GM12878 (cell line): ENCODE data around the gene PEMT. TPM values are rescaled to one million over a fixed set of nuclear protein-coding genes. Genes with fewer than 3 reads are reported as not detected.

Source experiments
- BCL11A ChIP-seq: IDR thresholded peaks from 2 replicates; pipeline ENCODE4 v1.6.1; 2011; ENCODE audit warnings: low read depth, low read length
- CHD4 ChIP-seq: fragments of 200-600 bp; sonication (generic); IDR thresholded peaks from 2 replicates; pipeline ENCODE4 v1.6.1; 2016; ENCODE audit warnings: mild to moderate bottlenecking
- CREB1 ChIP-seq: IDR thresholded peaks from 2 replicates; pipeline ENCODE4 v1.6.1; 2012; ENCODE audit warnings: low read depth, mild to moderate bottlenecking, inconsistent platforms
- GABPA ChIP-seq: IDR thresholded peaks from 2 replicates; pipeline ENCODE4 v1.6.1; 2014; ENCODE audit warnings: antibody characterized with exemption, low read depth, mild to moderate bottlenecking, inconsistent platforms
- KLF5 ChIP-seq: fragments of 450-650 bp; IDR thresholded peaks from 2 replicates; pipeline ENCODE4 v1.6.1; 2014; ENCODE audit warnings: mild to moderate bottlenecking; ENCODE audit not compliant: partially characterized antibody
- MYB ChIP-seq: fragments of 150-350 bp; IDR thresholded peaks from 2 replicates; pipeline ENCODE4 v1.6.1; 2014; ENCODE audit warnings: mild to moderate bottlenecking, low read depth, low read length, borderline replicate concordance
- MYC ChIP-seq: IDR thresholded peaks from 2 replicates; pipeline ENCODE4 v1.6.1; 2011; ENCODE audit warnings: mild to moderate bottlenecking, low read length, moderate library complexity, inconsistent platforms; ENCODE audit not compliant: insufficient read depth, insufficient replicate concordance, insufficient read length, severe bottlenecking
- NFYB ChIP-seq: IDR thresholded peaks from 2 replicates; pipeline ENCODE4 v1.6.1; 2011; ENCODE audit warnings: low read depth, mild to moderate bottlenecking, low read length, improper control_type of control experiment, moderate library complexity; ENCODE audit not compliant: insufficient read depth
- POLR2AphosphoS2 ChIP-seq: IDR thresholded peaks from 2 replicates; pipeline ENCODE4 v1.6.1; 2011; ENCODE audit warnings: low read depth, mild to moderate bottlenecking, low read length, improper control_type of control experiment, moderate library complexity
- RBBP5 ChIP-seq: fragments of 200-600 bp; sonication (generic); conservative IDR thresholded peaks from 2 replicates; pipeline ENCODE4 v1.6.1; 2016
- SKIL ChIP-seq: fragments of 450-650 bp; IDR thresholded peaks from 2 replicates; pipeline ENCODE4 v1.6.1; 2017; ENCODE audit warnings: mild to moderate bottlenecking, low read depth, inconsistent platforms; ENCODE audit not compliant: poor library complexity, severe bottlenecking
- STAT3 ChIP-seq: IDR thresholded peaks from 2 replicates; pipeline ENCODE4 v1.6.1; 2011; ENCODE audit warnings: low read depth, low read length, improper control_type of control experiment
- SUZ12 ChIP-seq: fragments of 200-600 bp; sonication (generic); IDR thresholded peaks from one replicate; pipeline ENCODE4 v1.6.1; 2018; ENCODE audit warnings: antibody characterized with exemption, mild to moderate bottlenecking; ENCODE audit not compliant: unreplicated experiment
- TAF1 ChIP-seq: IDR thresholded peaks from 2 replicates; pipeline ENCODE4 v1.6.1; 2011; ENCODE audit warnings: mild to moderate bottlenecking, low read depth, low read length, borderline replicate concordance
- ZSCAN29 ChIP-seq: fragments of 450-650 bp; IDR thresholded peaks from 2 replicates; pipeline ENCODE4 v1.6.1; 2017; ENCODE audit warnings: mild to moderate bottlenecking, moderate library complexity
- polyA plus RNA-seq, 11 experiments: library from polyadenylated mRNA; depleted of rRNA in 4 of 11; unstranded in 6 of 11; stranded (reverse) in 5 of 11; fragments of >200 nt; fragmentation: Nextera tagmentation in 4 of 11; fragmentation: Illumina TruSeq in 1 of 11; extraction: Ambion mirVana in 4 of 11; extraction: Trizol in 1 of 11; gene quantifications; 1 replicate in 1 of 11; 2 replicates in 10 of 11; pipeline versions ENCODE4 v1.2.1 to v1.2.3, GENCODE V29; 2011 to 2016; ENCODE audit warnings: inconsistent platforms in 2 of 11, missing spikeins in 2 of 11, low read depth in 1 of 11
- total RNA-seq, 4 experiments: library from RNA; depleted of rRNA in 3 of 4; stranded (reverse); fragments of >200 nt in 3 of 4; fragmentation: Illumina TruSeq in 1 of 4; extraction: Trizol in 1 of 4; gene quantifications; 2 replicates each; pipeline versions ENCODE4 v1.2.1 to v1.2.3, GENCODE V29; 2013 to 2021
- TF ChIP-seq, protein P1 (sequence below): fragments of 450-650 bp; IDR thresholded peaks from 2 replicates; pipeline ENCODE4 v1.6.1; 2017; ENCODE audit warnings: mild to moderate bottlenecking, moderate library complexity
- TF ChIP-seq, protein P2 (sequence below): fragments of 450-650 bp; IDR thresholded peaks from 2 replicates; pipeline ENCODE4 v1.6.1; 2017; ENCODE audit warnings: low read depth, mild to moderate bottlenecking, moderate library complexity
- TF ChIP-seq, protein P3 (sequence below): fragments of 150-350 bp; IDR thresholded peaks from 2 replicates; pipeline ENCODE4 v1.6.1; 2014; ENCODE audit warnings: mild to moderate bottlenecking, low read depth, low read length

The PEMT gene
- total and polyA plus RNA-seq, 10 of the 15 experiments (the other 5 are each of a cell fraction or from before 2014, with no cell fraction given) = 2.8 to 44.7 (median 25.4) TPM

DNA sequence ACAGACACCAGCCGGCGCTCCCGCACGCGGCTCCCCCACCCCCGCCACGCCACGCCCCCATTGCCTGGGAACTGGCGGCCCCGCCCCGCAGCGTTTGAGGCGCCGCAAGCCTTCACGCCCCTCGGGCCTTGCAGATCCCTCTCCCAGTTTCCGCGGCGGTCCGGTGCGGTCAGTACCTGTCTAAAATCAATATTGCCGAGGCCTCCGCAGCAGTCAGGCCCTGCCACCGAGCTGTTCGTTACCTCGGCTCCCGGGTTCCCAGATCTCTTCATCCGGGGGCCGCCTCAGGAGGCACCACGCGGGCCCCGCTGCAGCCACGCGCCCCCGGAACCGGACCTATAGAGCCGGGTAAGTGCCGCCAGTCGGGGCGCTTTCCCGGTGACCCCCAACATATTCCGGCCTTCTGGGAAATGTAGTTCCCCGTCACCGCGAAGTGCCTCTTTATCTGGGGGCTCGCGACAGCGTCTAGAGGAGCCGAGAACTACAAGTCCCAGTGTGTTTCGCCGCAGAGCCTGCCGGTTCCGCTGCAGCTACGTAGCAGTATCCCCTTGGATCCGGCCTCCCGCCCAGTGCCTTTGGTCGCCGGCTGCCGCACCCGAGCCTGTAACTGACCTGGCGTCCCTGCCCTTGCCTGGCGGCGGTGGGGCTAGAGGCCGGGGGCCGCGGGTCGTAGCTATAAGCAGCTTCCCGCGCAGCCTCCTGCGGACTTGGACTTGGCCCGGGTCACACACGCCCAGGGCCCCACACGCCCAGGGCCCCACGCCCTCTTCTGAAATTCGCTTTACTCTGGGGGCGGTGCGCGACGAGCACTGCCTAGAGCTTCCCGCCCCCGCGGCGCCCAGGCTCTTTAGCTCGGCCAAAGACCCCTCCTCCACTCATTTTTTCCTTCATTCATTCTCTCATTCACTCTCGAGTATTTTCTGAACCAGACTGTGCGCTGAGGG, at the start of gene PEMT (continued):
- TF ChIP-seq, protein P1, sequence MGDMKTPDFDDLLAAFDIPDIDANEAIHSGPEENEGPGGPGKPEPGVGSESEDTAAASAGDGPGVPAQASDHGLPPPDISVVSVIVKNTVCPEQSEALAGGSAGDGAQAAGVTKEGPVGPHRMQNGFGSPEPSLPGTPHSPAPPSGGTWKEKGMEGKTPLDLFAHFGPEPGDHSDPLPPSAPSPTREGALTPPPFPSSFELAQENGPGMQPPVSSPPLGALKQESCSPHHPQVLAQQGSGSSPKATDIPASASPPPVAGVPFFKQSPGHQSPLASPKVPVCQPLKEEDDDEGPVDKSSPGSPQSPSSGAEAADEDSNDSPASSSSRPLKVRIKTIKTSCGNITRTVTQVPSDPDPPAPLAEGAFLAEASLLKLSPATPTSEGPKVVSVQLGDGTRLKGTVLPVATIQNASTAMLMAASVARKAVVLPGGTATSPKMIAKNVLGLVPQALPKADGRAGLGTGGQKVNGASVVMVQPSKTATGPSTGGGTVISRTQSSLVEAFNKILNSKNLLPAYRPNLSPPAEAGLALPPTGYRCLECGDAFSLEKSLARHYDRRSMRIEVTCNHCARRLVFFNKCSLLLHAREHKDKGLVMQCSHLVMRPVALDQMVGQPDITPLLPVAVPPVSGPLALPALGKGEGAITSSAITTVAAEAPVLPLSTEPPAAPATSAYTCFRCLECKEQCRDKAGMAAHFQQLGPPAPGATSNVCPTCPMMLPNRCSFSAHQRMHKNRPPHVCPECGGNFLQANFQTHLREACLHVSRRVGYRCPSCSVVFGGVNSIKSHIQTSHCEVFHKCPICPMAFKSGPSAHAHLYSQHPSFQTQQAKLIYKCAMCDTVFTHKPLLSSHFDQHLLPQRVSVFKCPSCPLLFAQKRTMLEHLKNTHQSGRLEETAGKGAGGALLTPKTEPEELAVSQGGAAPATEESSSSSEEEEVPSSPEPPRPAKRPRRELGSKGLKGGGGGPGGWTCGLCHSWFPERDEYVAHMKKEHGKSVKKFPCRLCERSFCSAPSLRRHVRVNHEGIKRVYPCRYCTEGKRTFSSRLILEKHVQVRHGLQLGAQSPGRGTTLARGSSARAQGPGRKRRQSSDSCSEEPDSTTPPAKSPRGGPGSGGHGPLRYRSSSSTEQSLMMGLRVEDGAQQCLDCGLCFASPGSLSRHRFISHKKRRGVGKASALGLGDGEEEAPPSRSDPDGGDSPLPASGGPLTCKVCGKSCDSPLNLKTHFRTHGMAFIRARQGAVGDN = 0 out of 2 replicates have a peak, but pooled peaks have one; percentile 35
- TF ChIP-seq CHD4 (no peak), POLR2AphosphoS2 (0 out of 2 replicates have a peak, but pooled peaks have one; percentile 55), KLF5 (peak; percentile 94), BCL11A (no peak), RBBP5 (no peak), STAT3 (no peak), SUZ12 (no peak), CREB1 (peak; percentile 93), NFYB (no peak), SKIL (no peak), MYC (peak; percentile 98), ZSCAN29 (peak; percentile 71; the same call in 1 of the 2 replicates), GABPA (peak; percentile 96), MYB (no peak), TAF1 (no peak; the same call in 1 of the 2 replicates)
- TF ChIP-seq, protein P2, sequence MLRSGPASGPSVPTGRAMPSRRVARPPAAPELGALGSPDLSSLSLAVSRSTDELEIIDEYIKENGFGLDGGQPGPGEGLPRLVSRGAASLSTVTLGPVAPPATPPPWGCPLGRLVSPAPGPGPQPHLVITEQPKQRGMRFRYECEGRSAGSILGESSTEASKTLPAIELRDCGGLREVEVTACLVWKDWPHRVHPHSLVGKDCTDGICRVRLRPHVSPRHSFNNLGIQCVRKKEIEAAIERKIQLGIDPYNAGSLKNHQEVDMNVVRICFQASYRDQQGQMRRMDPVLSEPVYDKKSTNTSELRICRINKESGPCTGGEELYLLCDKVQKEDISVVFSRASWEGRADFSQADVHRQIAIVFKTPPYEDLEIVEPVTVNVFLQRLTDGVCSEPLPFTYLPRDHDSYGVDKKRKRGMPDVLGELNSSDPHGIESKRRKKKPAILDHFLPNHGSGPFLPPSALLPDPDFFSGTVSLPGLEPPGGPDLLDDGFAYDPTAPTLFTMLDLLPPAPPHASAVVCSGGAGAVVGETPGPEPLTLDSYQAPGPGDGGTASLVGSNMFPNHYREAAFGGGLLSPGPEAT = peak; percentile 90
- TF ChIP-seq, protein P3, sequence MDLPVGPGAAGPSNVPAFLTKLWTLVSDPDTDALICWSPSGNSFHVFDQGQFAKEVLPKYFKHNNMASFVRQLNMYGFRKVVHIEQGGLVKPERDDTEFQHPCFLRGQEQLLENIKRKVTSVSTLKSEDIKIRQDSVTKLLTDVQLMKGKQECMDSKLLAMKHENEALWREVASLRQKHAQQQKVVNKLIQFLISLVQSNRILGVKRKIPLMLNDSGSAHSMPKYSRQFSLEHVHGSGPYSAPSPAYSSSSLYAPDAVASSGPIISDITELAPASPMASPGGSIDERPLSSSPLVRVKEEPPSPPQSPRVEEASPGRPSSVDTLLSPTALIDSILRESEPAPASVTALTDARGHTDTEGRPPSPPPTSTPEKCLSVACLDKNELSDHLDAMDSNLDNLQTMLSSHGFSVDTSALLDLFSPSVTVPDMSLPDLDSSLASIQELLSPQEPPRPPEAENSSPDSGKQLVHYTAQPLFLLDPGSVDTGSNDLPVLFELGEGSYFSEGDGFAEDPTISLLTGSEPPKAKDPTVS = 0 out of 2 replicates have a peak, but pooled peaks have one; percentile 58
